ENCODE measurements around the gene ACADSB.

ACADSB gene

DNA sequence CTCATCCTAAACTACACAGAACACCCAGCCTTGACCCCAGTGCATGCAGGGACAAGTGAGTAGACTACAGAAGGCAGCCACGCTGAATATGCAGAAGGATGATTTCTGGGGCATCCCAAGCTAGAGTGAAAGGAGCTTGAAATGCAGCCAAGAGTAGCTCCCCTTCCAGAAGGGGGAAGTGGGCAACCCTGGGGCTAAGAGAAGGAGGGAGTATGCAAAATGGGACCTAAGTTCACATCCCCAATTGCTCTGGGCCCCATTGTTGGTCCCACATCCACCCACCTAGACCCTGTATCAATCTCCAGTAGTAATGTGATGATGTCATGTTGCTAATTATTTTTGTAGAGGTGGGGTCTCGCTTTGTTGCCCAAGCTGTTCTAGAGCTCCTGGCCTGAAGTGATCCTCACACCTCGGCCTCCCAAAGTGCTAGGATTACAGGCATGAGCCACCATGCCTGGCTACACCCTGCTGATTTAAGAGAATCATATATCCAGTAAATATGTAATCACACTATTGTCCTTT lies 34.2 kb upstream of the ACADSB start:
- TF ChIP-seq, protein P1, sequence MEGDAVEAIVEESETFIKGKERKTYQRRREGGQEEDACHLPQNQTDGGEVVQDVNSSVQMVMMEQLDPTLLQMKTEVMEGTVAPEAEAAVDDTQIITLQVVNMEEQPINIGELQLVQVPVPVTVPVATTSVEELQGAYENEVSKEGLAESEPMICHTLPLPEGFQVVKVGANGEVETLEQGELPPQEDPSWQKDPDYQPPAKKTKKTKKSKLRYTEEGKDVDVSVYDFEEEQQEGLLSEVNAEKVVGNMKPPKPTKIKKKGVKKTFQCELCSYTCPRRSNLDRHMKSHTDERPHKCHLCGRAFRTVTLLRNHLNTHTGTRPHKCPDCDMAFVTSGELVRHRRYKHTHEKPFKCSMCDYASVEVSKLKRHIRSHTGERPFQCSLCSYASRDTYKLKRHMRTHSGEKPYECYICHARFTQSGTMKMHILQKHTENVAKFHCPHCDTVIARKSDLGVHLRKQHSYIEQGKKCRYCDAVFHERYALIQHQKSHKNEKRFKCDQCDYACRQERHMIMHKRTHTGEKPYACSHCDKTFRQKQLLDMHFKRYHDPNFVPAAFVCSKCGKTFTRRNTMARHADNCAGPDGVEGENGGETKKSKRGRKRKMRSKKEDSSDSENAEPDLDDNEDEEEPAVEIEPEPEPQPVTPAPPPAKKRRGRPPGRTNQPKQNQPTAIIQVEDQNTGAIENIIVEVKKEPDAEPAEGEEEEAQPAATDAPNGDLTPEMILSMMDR (IDR thresholded peaks at IDR 0.05; ENCODE audit: insufficient read depth, low read length, poor library complexity, severe bottlenecking), result no peak
- H3K27me3 ChIP-seq (replicated peaks; ENCODE audit: control insufficient read depth, insufficient read depth, low read length), result no peaks in the 10 kb centered on the region
- no peak overlapping the region for H3K4me3 ChIP-seq (replicated peaks; ENCODE audit: low read depth, low read length)
- H3K36me3 ChIP-seq (ENCODE audit: control insufficient read depth, insufficient read depth, low read length), result no peaks in the 10 kb centered on the region
- no peak for DNase-seq (ENCODE audit: extremely low read depth, insufficient read length)

DNA sequence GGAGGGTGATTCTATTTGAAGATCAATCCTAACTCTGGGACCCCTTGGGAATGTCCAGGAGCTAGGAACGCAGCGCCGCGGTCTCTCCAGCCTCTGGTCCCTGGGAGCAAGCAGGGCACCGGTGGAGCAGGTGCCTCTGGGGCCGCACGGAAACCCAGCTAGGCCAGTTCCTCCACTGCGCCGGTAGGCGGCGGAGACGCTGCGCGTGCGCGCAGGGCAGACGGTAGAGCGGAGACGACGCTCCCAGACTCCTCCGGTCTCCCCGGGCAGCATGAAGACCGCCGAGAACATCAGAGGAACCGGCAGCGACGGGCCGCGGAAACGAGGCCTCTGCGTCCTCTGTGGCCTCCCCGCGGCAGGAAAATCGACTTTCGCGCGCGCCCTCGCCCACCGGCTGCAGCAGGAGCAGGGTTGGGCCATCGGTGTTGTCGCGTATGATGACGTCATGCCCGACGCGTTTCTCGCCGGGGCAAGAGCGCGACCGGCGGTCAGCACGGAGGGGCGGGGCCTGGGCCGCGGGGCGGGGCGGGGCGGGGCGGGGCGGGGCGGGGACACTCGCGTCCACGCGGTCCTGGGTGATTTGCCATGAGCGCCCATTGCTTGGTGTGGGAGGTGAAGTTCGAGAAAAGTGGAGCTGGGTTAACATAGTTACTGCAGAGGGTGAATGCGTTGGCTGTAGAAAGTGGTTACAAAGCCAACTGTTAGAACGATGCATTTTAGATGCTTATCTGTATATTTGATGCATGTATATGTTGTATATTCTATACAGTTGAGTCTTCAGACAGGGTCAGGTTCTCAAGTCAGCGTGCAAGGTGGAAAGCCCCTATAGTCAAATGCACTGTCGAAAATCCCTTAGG lies 28.4 kb upstream of the ACADSB start, which contains the start of gene PSTK:
Gene PSTK (plus strand): TSS at position 193 of the 857 bp plus-strand sequence. CDS start 79 bp downstream, at position 272.
- no peaks in the 10 kb centered on the region; the same call in 1 of the 2 replicates for H3K36me3 ChIP-seq (ENCODE audit: control insufficient read depth, insufficient read depth, low read length)

DNA sequence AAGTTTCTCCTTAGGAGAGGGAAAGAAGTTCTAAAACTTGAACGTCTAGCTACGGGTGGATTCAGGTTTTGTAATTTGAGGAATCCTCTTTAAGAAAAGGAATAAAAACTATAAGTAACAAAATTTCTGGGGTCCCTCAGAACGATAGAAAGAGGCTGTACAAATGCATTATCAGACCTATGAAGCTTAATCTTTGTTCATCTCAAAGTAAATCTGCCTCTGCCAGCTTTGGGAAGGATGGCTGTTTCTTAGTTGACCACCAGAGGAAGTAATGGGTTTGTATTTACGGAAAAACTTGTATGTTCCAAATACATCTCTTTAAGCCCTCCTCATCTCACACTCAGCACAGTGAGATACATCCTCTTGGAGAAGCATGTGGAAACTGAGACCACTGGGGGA lies 27.7 kb upstream of the ACADSB start:
- no peak for DNase-seq (ENCODE audit: extremely low read depth, insufficient read length)
- TF ChIP-seq, protein P1 (IDR thresholded peaks at IDR 0.05; ENCODE audit: insufficient read depth, low read length, poor library complexity, severe bottlenecking), result peak; percentile 5

More for the DNA sequence above, 28.4 kb upstream of the ACADSB start, which contains the start of gene PSTK:
- Histone ChIP-seq H3K4me3 (replicated peaks; ENCODE audit: low read depth, low read length) (peak within 1 kb of the TSS; percentile 68), H3K27me3 (replicated peaks; ENCODE audit: control insufficient read depth, insufficient read depth, low read length) (no peaks in the 10 kb centered on the region)
- DNase-seq (ENCODE audit: extremely low read depth, insufficient read length), result peak; percentile 95
- TF ChIP-seq, protein P1 (IDR thresholded peaks at IDR 0.05; ENCODE audit: insufficient read depth, low read length, poor library complexity, severe bottlenecking), result peak; percentile 94

DNA sequence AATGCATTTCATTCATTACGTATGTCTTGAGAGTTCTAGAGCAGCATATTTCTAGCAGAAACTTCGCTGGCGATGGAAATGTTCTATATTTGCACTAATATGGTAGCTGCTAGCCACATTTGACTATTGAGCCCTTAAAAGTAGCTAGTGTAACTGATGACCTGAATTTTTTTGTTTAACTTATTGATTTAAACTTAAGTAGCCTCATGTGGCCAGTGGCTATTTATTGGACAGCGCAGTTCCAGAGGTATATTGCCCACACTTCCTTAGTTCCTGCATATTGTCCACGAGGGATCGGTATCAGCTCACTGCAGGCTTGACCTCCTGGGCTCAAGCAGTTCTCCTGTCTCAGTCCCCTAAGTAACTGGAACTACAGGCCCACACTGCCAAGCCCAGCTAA lies 24.9 kb upstream of the ACADSB start:
- Histone ChIP-seq H3K4me3 (replicated peaks; ENCODE audit: low read depth, low read length) (no peak overlapping the region), H3K27me3 (replicated peaks; ENCODE audit: control insufficient read depth, insufficient read depth, low read length) (no peaks in the 10 kb centered on the region), H3K36me3 (ENCODE audit: control insufficient read depth, insufficient read depth, low read length) (no peaks in the 10 kb centered on the region; the same call in none of the 2 replicates)
- TF ChIP-seq, protein P1 (IDR thresholded peaks at IDR 0.05; ENCODE audit: insufficient read depth, low read length, poor library complexity, severe bottlenecking), result no peak
- DNase-seq (ENCODE audit: extremely low read depth, insufficient read length), result no peak

More for the DNA sequence above, 27.7 kb upstream of the ACADSB start:
- H3K36me3 ChIP-seq (ENCODE audit: control insufficient read depth, insufficient read depth, low read length), result no peaks in the 10 kb centered on the region; the same call in 1 of the 2 replicates
- no peaks in the 10 kb centered on the region for H3K27me3 ChIP-seq (replicated peaks; ENCODE audit: control insufficient read depth, insufficient read depth, low read length)
- peak overlapping the region; percentile 64 for H3K4me3 ChIP-seq (replicated peaks; ENCODE audit: low read depth, low read length)

DNA sequence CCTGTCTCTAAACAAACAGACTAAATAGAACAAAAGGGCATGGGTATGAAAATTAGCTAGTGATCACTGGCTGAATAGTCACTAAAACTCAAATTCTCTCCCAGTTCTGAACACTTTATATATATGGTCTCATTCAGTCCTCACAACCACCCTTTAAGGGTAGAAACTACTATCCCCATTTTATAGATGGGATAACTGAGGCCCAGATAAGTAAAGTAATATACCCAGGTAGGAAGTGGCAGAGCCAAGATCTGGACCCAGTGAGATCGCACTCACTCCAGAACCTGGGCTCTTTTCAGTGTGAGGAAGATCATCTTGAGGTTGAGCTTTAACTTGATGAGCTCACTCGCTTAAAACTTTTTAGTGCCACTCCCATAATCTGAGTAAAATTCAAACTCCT lies 24.1 kb upstream of the ACADSB start:
- no peaks in the 10 kb centered on the region; the same call in none of the 2 replicates for H3K36me3 ChIP-seq (ENCODE audit: control insufficient read depth, insufficient read depth, low read length)
- DNase-seq (ENCODE audit: extremely low read depth, insufficient read length), result no peak
- H3K27me3 ChIP-seq (replicated peaks; ENCODE audit: control insufficient read depth, insufficient read depth, low read length), result no peaks in the 10 kb centered on the region

More for the DNA sequence above, 24.1 kb upstream of the ACADSB start:
- H3K4me3 ChIP-seq (replicated peaks; ENCODE audit: low read depth, low read length), result no peak overlapping the region
- TF ChIP-seq, protein P1 (IDR thresholded peaks at IDR 0.05; ENCODE audit: insufficient read depth, low read length, poor library complexity, severe bottlenecking), result no peak
